H9 (cell line): ENCODE measurements around the gene FAM240A. TPM values are rescaled to one million over a fixed set of nuclear protein-coding genes. Genes with fewer than 3 reads are reported as not detected.

Source experiments
- DNase-seq: peaks from one replicate; pipeline ENCODE4 v3.0.0-alpha.2; 2017
- H2AFZ ChIP-seq: one replicate; pipeline ENCODE4 v1.6.1; 2013; ENCODE audit warnings: mild to moderate bottlenecking, low read length, control low read depth, moderate library complexity
- H2AK5ac ChIP-seq: 2 replicates; pipeline ENCODE4 v1.6.1; 2013; ENCODE audit warnings: low read length, control low read depth, mixed read lengths; ENCODE audit not compliant: insufficient read length
- H2BK120ac ChIP-seq: one replicate; pipeline ENCODE4 v1.6.1; 2013; ENCODE audit warnings: low read depth, mild to moderate bottlenecking, low read length, control low read depth, inconsistent platforms; ENCODE audit not compliant: poor library complexity, severe bottlenecking
- H2BK12ac ChIP-seq: 2 replicates; pipeline ENCODE4 v1.6.1; 2013; ENCODE audit warnings: low read length, control low read depth, mixed read lengths, low read depth; ENCODE audit not compliant: insufficient read length
- H2BK15ac ChIP-seq: 2 replicates; pipeline ENCODE4 v1.6.1; 2013; ENCODE audit warnings: low read depth, low read length, control low read depth
- H2BK20ac ChIP-seq: one replicate; pipeline ENCODE4 v1.6.1; 2013; ENCODE audit warnings: low read depth, mild to moderate bottlenecking, low read length, control low read depth, inconsistent platforms; ENCODE audit not compliant: poor library complexity, severe bottlenecking
- H2BK5ac ChIP-seq: 2 replicates; pipeline ENCODE4 v1.6.1; 2013; ENCODE audit warnings: low read length, control low read depth, mixed read lengths; ENCODE audit not compliant: insufficient read length
- H3K14ac ChIP-seq: 2 replicates; pipeline ENCODE4 v1.6.1; 2013; ENCODE audit warnings: low read length, control low read depth; ENCODE audit not compliant: insufficient read depth
- H3K18ac ChIP-seq: 2 replicates; pipeline ENCODE4 v1.6.1; 2013; ENCODE audit warnings: low read depth, mild to moderate bottlenecking, mixed read lengths, low read length, control low read depth; ENCODE audit not compliant: insufficient read length
- H3K23ac ChIP-seq: 2 replicates; pipeline ENCODE4 v1.6.1; 2013; ENCODE audit warnings: low read length, control low read depth, mixed read lengths, low read depth; ENCODE audit not compliant: insufficient read length
- H3K23me2 ChIP-seq: 2 replicates; pipeline ENCODE4 v1.6.1; 2013; ENCODE audit warnings: low read depth, mild to moderate bottlenecking, mixed read lengths, low read length, control low read depth; ENCODE audit not compliant: insufficient read length, poor library complexity, severe bottlenecking
- H3K27ac ChIP-seq: 2 replicates; pipeline ENCODE4 v1.5.1; 2013; ENCODE audit warnings: low read length, control low read depth, mixed read lengths, low read depth; ENCODE audit not compliant: insufficient read length
- H3K27me3 ChIP-seq: 2 replicates; pipeline ENCODE4 v1.6.1; 2013; ENCODE audit warnings: low read length, control low read depth, inconsistent platforms; ENCODE audit not compliant: insufficient read depth
- H3K4ac ChIP-seq: 2 replicates; pipeline ENCODE4 v1.6.1; 2013; ENCODE audit warnings: low read depth, mild to moderate bottlenecking, control low read depth, inconsistent platforms, low read length, moderate library complexity
- H3K4me1 ChIP-seq: 2 replicates; pipeline ENCODE4 v1.6.1; 2013; ENCODE audit warnings: low read length, control low read depth, inconsistent platforms; ENCODE audit not compliant: insufficient read depth
- H3K4me2 ChIP-seq: 2 replicates; pipeline ENCODE4 v1.6.1; 2013; ENCODE audit warnings: low read length, control low read depth, mixed read lengths; ENCODE audit not compliant: insufficient read length, insufficient read depth
- H3K56ac ChIP-seq: 2 replicates; pipeline ENCODE4 v1.6.1; 2013; ENCODE audit warnings: low read depth, mild to moderate bottlenecking, mixed read lengths, low read length, control low read depth; ENCODE audit not compliant: insufficient read length
- H3K79me1 ChIP-seq: 2 replicates; pipeline ENCODE4 v1.6.1; 2013; ENCODE audit warnings: low read depth, mild to moderate bottlenecking, moderate library complexity, low read length, control low read depth, inconsistent platforms; ENCODE audit not compliant: insufficient read depth, poor library complexity, severe bottlenecking
- H3K79me2 ChIP-seq: 2 replicates; pipeline ENCODE4 v1.6.1; 2013; ENCODE audit warnings: low read length, control low read depth, inconsistent platforms; ENCODE audit not compliant: insufficient read depth
- H3K9ac ChIP-seq: 2 replicates; pipeline ENCODE4 v1.6.1; 2013; ENCODE audit warnings: low read length, control low read depth, mixed read lengths; ENCODE audit not compliant: insufficient read length; ENCODE audit errors: extremely low read depth
- H3K9me3 ChIP-seq: one replicate; pipeline ENCODE4 v1.6.1; 2013; ENCODE audit warnings: low read depth, low read length, inconsistent platforms; ENCODE audit not compliant: control insufficient read depth
- H3T11ph ChIP-seq: one replicate; pipeline ENCODE4 v1.6.1; 2013; ENCODE audit warnings: mild to moderate bottlenecking, low read length, control low read depth, inconsistent platforms
- H4K20me1 ChIP-seq: one replicate; pipeline ENCODE4 v1.6.1; 2013; ENCODE audit not compliant: control insufficient read depth, insufficient read length, insufficient read depth
- H4K5ac ChIP-seq: 2 replicates; pipeline ENCODE4 v1.6.1; 2013; ENCODE audit warnings: low read depth, mild to moderate bottlenecking, mixed read lengths, low read length, control low read depth; ENCODE audit not compliant: insufficient read length
- H4K8ac ChIP-seq: replicated peaks from 2 replicates; pipeline ENCODE4 v1.6.1; 2013; ENCODE audit warnings: low read length, control low read depth, mixed read lengths, low read depth; ENCODE audit not compliant: insufficient read length
- H4K91ac ChIP-seq: 2 replicates; pipeline ENCODE4 v1.6.1; 2013; ENCODE audit warnings: low read depth, mild to moderate bottlenecking, moderate library complexity, mixed read lengths, low read length, control low read depth; ENCODE audit not compliant: insufficient read length
- H3K27ac Mint-ChIP-seq, 3 experiments: 2 replicates in 2 of 3; 3 replicates in 1 of 3; pipeline ENCODE4 v1.8.0; 2020 to 2021; ENCODE audit warnings: mixed read lengths in 3 of 3, mild to moderate bottlenecking in 1 of 3, moderate library complexity in 1 of 3
- H3K27me3 Mint-ChIP-seq: 2 replicates; pipeline ENCODE4 v1.8.0; 2021; ENCODE audit warnings: low read depth, mild to moderate bottlenecking, moderate library complexity, mixed read lengths
- H3K36me3 Mint-ChIP-seq, 3 experiments: 2 replicates in 2 of 3; 3 replicates in 1 of 3; pipeline ENCODE4 v1.8.0; 2020 to 2021; ENCODE audit warnings: low read depth in 3 of 3, mixed read lengths in 3 of 3; ENCODE audit not compliant: insufficient read depth in 1 of 3
- H3K4me1 Mint-ChIP-seq, 2 experiments: 2 replicates each; pipeline ENCODE4 v1.8.0; 2020; ENCODE audit warnings: mixed read lengths in 2 of 2
- H3K4me3 Mint-ChIP-seq, 2 experiments: 2 replicates in 1 of 2; 3 replicates in 1 of 2; pipeline ENCODE4 v1.8.0; 2020 to 2021; ENCODE audit warnings: mild to moderate bottlenecking in 2 of 2, mixed read lengths in 2 of 2, moderate library complexity in 1 of 2
- H3K9me3 Mint-ChIP-seq, 2 experiments: 2 replicates in 1 of 2; 3 replicates in 1 of 2; pipeline ENCODE4 v1.8.0; 2020; ENCODE audit warnings: mild to moderate bottlenecking in 2 of 2, mixed read lengths in 2 of 2, moderate library complexity in 1 of 2
- CTCF ChIP-seq: fragments of 200-600 bp; sonication (generic); conservative IDR thresholded peaks from 3 replicates; pipeline ENCODE4 v1.8.0; 2021; ENCODE audit warnings: antibody characterized with exemption, mild to moderate bottlenecking
- WGBS: extraction: QIAGEN DNeasy Blood & Tissue Kit; methylation state at CpG from one replicate; pipeline ENCODE4 v1.1.7; 2013; ENCODE audit warnings: missing lambda C conversion rate, low lambda C conversion rate, mixed read lengths; ENCODE audit not compliant: insufficient read length; ENCODE audit errors: extremely low coverage; 5-methylcytosine and 5-hydroxymethylcytosine counted together
- total RNA-seq: library from RNA; stranded (reverse); gene quantifications from 2 replicates; pipeline ENCODE4 v1.2.1, GENCODE V29; 2021

The FAM240A gene
- total RNA-seq, 1 experiment from 2014 or later: 0.11 TPM

- Mint-ChIP-seq H3K4me3 (no peak overlapping the region), H3K27me3 (peaks cover 3% of the 10 kb centered on the region), H3K36me3 (no peaks in the 10 kb centered on the region), H3K9me3 (peaks cover 0 to 4% of the 10 kb centered on the region in 2 experiments; a peak in 1 of 5 replicates), H3K4me1 (peaks cover 39 to 52% of the 10 kb centered on the region in 2 experiments), H3K27ac (no peak overlapping the region)
- peaks cover 9% of the 10 kb centered on the region; the same call in 1 of the 2 replicates for H3K4me1 ChIP-seq
- no peak overlapping the region for H4K8ac ChIP-seq
- no peak for TF ChIP-seq CTCF
- H3K9ac ChIP-seq: no peak overlapping the region
- no peak for DNase-seq
- H3K9me3 ChIP-seq: no peaks in the 10 kb centered on the region
- no peak overlapping the region for H3T11ph ChIP-seq
- H4K5ac ChIP-seq: no peak overlapping the region
- no peaks in the 10 kb centered on the region for H3K79me2 ChIP-seq
- H2AK5ac ChIP-seq: no peak overlapping the region
- no peaks in the 10 kb centered on the region for H3K27me3 ChIP-seq
- no peak overlapping the region for H3K27ac ChIP-seq
- no peak overlapping the region for H3K23ac ChIP-seq
- no peak overlapping the region for H2BK15ac ChIP-seq
- H3K4me2 ChIP-seq: no peak overlapping the region
- no peak overlapping the region for H2BK12ac ChIP-seq
- no peak overlapping the region for H2BK5ac ChIP-seq
- H3K18ac ChIP-seq: no peak overlapping the region
- no peak overlapping the region for H3K14ac ChIP-seq
- H4K20me1 ChIP-seq: no peaks in the 10 kb centered on the region
- H3K79me1 ChIP-seq: no peaks in the 10 kb centered on the region
- no peak overlapping the region for H4K91ac ChIP-seq
- H2BK20ac ChIP-seq: no peak overlapping the region
- no peaks in the 10 kb centered on the region for H3K23me2 ChIP-seq
- WGBS: no CpG with 5 or more reads among the region's 1 CpG
- H2AFZ ChIP-seq: no peak overlapping the region
- H2BK120ac ChIP-seq: no peak overlapping the region
- H3K56ac ChIP-seq: no peak overlapping the region
- H3K4ac ChIP-seq: no peak overlapping the region
Measured at GRCh38 chr3:46627078-46627477, 14.8 kb downstream of the FAM240A start.
